ENCODE measurements around the gene TMEM272. TPM values are rescaled to one million over a fixed set of nuclear protein-coding genes. Genes with fewer than 3 reads are reported as not detected.
A peak's percentile ranks its signal among the peaks of the same experiment; 100 is the strongest.

TMEM272 gene
- total and polyA plus RNA-seq, 2 of the 13 experiments (the other 11 are each of a cell fraction or from before 2014, with no cell fraction given): 0.37 to 0.62 TPM

DNA sequence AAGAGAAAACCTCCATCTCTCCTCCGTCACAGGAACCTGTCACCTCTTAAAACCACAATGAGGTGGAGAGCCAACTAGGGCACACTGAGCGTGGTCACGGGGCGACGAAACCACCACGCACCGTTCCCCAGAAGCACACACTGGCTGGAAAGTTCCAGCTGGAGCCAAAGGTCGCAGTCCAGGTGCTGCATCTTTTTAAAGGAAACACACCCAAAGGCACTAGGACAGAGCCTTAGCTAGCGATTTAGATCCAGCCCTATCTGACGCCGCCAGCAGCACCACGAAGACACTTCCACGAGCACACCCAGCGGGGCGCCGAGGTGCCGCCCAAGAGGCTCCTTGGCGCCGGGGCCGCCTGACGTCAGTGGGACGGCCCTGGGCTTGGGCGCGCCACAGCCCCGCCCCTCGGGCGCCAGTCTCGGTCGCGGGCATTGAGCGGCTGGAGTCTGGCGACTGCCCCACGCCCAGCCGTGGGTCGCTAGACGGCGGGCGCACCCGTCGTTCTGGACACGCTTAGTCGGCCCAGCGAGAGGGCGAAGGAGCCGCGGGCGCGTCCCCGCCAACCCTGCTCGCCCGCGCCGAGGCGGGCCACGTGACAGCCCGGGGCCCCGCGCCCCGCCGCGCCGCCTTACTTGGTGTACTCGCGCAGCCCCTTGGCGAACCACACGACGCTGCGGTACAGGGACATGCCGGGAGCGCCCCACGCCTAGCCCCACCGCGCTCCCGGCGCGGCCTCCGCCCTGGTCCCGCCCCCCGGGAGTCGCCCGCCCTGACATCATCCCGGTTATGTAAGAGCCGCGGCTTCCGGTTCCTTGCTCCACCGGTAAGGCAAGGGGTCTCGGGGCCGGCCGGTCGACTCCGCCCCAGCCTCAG is 41.3 kb downstream of the TMEM272 start, which contains the start of gene DHRS12 (continued):
- peak; percentile 76; the same call in 1 of the 2 replicates for TF ChIP-seq ZNF703 (CRISPR knock-in tag; IDR thresholded peaks at IDR 0.05; ENCODE audit: borderline replicate concordance)
- TF ChIP-seq ZNF251 (CRISPR knock-in tag; IDR thresholded peaks at IDR 0.05): no peak
- TF ChIP-seq ZSCAN25 (CRISPR knock-in tag; IDR thresholded peaks at IDR 0.05): no peak; the same call in 1 of the 2 replicates
- no peak for TF ChIP-seq ISL2 (CRISPR knock-in tag; IDR thresholded peaks at IDR 0.05)
- TF ChIP-seq ZNF563 (CRISPR knock-in tag; IDR thresholded peaks at IDR 0.05): peak; percentile 69
- TF ChIP-seq, protein P1, sequence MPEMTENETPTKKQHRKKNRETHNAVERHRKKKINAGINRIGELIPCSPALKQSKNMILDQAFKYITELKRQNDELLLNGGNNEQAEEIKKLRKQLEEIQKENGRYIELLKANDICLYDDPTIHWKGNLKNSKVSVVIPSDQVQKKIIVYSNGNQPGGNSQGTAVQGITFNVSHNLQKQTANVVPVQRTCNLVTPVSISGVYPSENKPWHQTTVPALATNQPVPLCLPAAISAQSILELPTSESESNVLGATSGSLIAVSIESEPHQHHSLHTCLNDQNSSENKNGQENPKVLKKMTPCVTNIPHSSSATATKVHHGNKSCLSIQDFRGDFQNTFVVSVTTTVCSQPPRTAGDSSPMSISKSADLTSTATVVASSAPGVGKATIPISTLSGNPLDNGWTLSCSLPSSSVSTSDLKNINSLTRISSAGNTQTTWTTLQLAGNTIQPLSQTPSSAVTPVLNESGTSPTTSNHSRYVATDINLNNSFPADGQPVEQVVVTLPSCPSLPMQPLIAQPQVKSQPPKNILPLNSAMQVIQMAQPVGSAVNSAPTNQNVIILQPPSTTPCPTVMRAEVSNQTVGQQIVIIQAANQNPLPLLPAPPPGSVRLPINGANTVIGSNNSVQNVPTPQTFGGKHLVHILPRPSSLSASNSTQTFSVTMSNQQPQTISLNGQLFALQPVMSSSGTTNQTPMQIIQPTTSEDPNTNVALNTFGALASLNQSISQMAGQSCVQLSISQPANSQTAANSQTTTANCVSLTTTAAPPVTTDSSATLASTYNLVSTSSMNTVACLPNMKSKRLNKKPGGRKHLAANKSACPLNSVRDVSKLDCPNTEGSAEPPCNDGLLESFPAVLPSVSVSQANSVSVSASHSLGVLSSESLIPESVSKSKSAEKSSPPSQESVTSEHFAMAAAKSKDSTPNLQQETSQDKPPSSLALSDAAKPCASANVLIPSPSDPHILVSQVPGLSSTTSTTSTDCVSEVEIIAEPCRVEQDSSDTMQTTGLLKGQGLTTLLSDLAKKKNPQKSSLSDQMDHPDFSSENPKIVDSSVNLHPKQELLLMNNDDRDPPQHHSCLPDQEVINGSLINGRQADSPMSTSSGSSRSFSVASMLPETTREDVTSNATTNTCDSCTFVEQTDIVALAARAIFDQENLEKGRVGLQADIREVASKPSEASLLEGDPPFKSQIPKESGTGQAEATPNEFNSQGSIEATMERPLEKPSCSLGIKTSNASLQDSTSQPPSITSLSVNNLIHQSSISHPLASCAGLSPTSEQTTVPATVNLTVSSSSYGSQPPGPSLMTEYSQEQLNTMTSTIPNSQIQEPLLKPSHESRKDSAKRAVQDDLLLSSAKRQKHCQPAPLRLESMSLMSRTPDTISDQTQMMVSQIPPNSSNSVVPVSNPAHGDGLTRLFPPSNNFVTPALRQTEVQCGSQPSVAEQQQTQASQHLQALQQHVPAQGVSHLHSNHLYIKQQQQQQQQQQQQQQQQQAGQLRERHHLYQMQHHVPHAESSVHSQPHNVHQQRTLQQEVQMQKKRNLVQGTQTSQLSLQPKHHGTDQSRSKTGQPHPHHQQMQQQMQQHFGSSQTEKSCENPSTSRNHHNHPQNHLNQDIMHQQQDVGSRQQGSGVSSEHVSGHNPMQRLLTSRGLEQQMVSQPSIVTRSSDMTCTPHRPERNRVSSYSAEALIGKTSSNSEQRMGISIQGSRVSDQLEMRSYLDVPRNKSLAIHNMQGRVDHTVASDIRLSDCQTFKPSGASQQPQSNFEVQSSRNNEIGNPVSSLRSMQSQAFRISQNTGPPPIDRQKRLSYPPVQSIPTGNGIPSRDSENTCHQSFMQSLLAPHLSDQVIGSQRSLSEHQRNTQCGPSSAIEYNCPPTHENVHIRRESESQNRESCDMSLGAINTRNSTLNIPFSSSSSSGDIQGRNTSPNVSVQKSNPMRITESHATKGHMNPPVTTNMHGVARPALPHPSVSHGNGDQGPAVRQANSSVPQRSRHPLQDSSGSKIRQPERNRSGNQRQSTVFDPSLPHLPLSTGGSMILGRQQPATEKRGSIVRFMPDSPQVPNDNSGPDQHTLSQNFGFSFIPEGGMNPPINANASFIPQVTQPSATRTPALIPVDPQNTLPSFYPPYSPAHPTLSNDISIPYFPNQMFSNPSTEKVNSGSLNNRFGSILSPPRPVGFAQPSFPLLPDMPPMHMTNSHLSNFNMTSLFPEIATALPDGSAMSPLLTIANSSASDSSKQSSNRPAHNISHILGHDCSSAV (CRISPR knock-in tag; IDR thresholded peaks at IDR 0.05; ENCODE audit: borderline replicate concordance): no peak
- TF ChIP-seq TRIM24 (CRISPR knock-in tag; IDR thresholded peaks at IDR 0.05): no peak; the same call in 1 of the 2 replicates
- TF ChIP-seq ZNF7 (CRISPR knock-in tag; IDR thresholded peaks at IDR 0.05): no peak
- no peak for TF ChIP-seq JUNB (CRISPR knock-in tag; IDR thresholded peaks at IDR 0.05; ENCODE audit: borderline replicate concordance)
- no peak; the same call in 1 of the 2 replicates for TF ChIP-seq ARHGAP35 (CRISPR knock-in tag; IDR thresholded peaks at IDR 0.05; ENCODE audit: borderline replicate concordance)
- no peak for TF ChIP-seq ZNF460 (CRISPR knock-in tag; IDR thresholded peaks at IDR 0.05; ENCODE audit: borderline replicate concordance)
- no peak for TF ChIP-seq ZNF747 (CRISPR knock-in tag; IDR thresholded peaks at IDR 0.05; ENCODE audit: borderline replicate concordance)
- no peak for TF ChIP-seq GTF2F1 (IDR thresholded peaks at IDR 0.05; ENCODE audit: low read length)
- no peak for TF ChIP-seq ZNF792 (CRISPR knock-in tag; IDR thresholded peaks at IDR 0.05)
- TF ChIP-seq ZNF556 (CRISPR knock-in tag; IDR thresholded peaks at IDR 0.05; ENCODE audit: borderline replicate concordance): peak; percentile 59; the same call in 1 of the 2 replicates
- TF ChIP-seq RNF2 (conservative IDR thresholded peaks at IDR 0.05; ENCODE audit: low read depth): peak; percentile 49; the same call in 1 of the 2 replicates
- TF ChIP-seq ZBTB26 (CRISPR knock-in tag; IDR thresholded peaks at IDR 0.05; ENCODE audit: borderline replicate concordance): peak; percentile 48; the same call in 1 of the 2 replicates
- no peak for TF ChIP-seq SIN3B (IDR thresholded peaks at IDR 0.05; ENCODE audit: low read length)
- peak; percentile 45 for TF ChIP-seq FOXO1 (CRISPR knock-in tag; IDR thresholded peaks at IDR 0.05)
- TF ChIP-seq CREB1 (IDR thresholded peaks at IDR 0.05): peak; percentile 73; the same call in 1 of the 2 replicates
- no peak for TF ChIP-seq CREB1 (CRISPR knock-in tag; IDR thresholded peaks at IDR 0.05)
- TF ChIP-seq REPIN1 (CRISPR knock-in tag; IDR thresholded peaks at IDR 0.05; ENCODE audit: borderline replicate concordance, low read depth): no peak; the same call in 1 of the 2 replicates

All from HepG2 (cell line).